ENCODE data around the gene FARP1. TPM values are rescaled to one million over a fixed set of nuclear protein-coding genes. Genes with fewer than 3 reads are reported as not detected.

The FARP1 gene
- polyA plus RNA-seq, 2 of the 4 experiments (the other 2 are of a cell fraction) = 9.4 to 13.0 TPM

GRCh38 chr13:98428256-98428966 lies 285.5 kb downstream of the FARP1 start (continued):
- TF ChIP-seq HMGXB4 (CRISPR knock-in tag; IDR thresholded peaks at IDR 0.05; ENCODE audit: borderline replicate concordance) (no peak), NPAS2 (CRISPR knock-in tag; IDR thresholded peaks at IDR 0.05; ENCODE audit: borderline replicate concordance) (no peak), ZC3H11A (IDR thresholded peaks at IDR 0.05) (no peak), ATOH8 (CRISPR knock-in tag; IDR thresholded peaks at IDR 0.05; ENCODE audit: low read depth) (no peak), MYC (IDR thresholded peaks at IDR 0.05; ENCODE audit: borderline replicate concordance, low read length) (no peak), CBX8 (IDR thresholded peaks at IDR 0.05) (no peak), EP300 (IDR thresholded peaks at IDR 0.05) (no peak), ESRRA (IDR thresholded peaks at IDR 0.05; ENCODE audit: borderline replicate concordance, low read length) (no peak)

- ChIA-PET CTCF (interaction anchor here (4.1 kb wide), 1 partner anchor 17 kb away, joined by 25 read pairs; no protein-coding TSS in a partner anchor), POLR2A (no interaction called here)
- FAIRE-seq = no peak
- 81% methylated on average over 10 of the region's 10 CpGs for WGBS (ENCODE audit: missing lambda C conversion rate)
- Histone ChIP-seq H3K9me3 (no peaks in the 10 kb centered on the region), H3K4me3 (no peak overlapping the region), H3K4me1 (no peaks in the 10 kb centered on the region), H3K4me2 (no peak overlapping the region), H3K27ac (no peak overlapping the region)
- no peak for ATAC-seq
- TF ChIP-seq TP53 (CRISPR knock-in tag; IDR thresholded peaks at IDR 0.05) (no peak), ZFP36 (IDR thresholded peaks at IDR 0.05; ENCODE audit: borderline replicate concordance, partially characterized antibody) (no peak), JUN (IDR thresholded peaks at IDR 0.05) (no peak), ZNF302 (CRISPR knock-in tag; IDR thresholded peaks at IDR 0.05) (no peak)
- no peak for DNase-seq (ENCODE audit: low read depth in 1 of 2, low spot score in 1 of 2)
These were observed 286.2 kb downstream of the FARP1 start for GRCh38 chr13:98429081-98429480.

- ATAC-seq (no peak), FAIRE-seq (no peak), DNase-seq (ENCODE audit: low read depth in 1 of 2, low spot score in 1 of 2) (no peak)
- POLR2A ChIA-PET = no interaction called here
- CTCF ChIA-PET = interaction anchor here (3.8 to 4.1 kb wide), 2 partner anchors 17 to 396 kb away, joined by 23 to 25 read pairs; no protein-coding TSS in a partner anchor
- H3K9me3 ChIP-seq = no peaks in the 10 kb centered on the region
- no peak overlapping the region for H3K27ac ChIP-seq
- TF ChIP-seq PBX3 (IDR thresholded peaks at IDR 0.05) = no peak
- no peak for TF ChIP-seq RAD21 (conservative IDR thresholded peaks at IDR 0.05 in 1 of 2, IDR thresholded peaks at IDR 0.05 in 1 of 2)
- TF ChIP-seq HOXB5 (CRISPR knock-in tag; IDR thresholded peaks at IDR 0.05) = no peak
- TF ChIP-seq FOXS1 (CRISPR knock-in tag; IDR thresholded peaks at IDR 0.05) = no peak
- TF ChIP-seq CHD2 (IDR thresholded peaks at IDR 0.05; ENCODE audit: low read length, partially characterized antibody) = no peak
- no peak for TF ChIP-seq CHD4 (IDR thresholded peaks at IDR 0.05; ENCODE audit: borderline replicate concordance)
- TF ChIP-seq FOSL2 (IDR thresholded peaks at IDR 0.05) = no peak
- no peak for TF ChIP-seq FOSL2 (CRISPR knock-in tag; IDR thresholded peaks at IDR 0.05)
- TF ChIP-seq E2F6 (IDR thresholded peaks at IDR 0.05; ENCODE audit: borderline replicate concordance, low read depth) = no peak
- no peak for TF ChIP-seq CBX2 (IDR thresholded peaks at IDR 0.05; ENCODE audit: borderline replicate concordance, low read depth)
- TF ChIP-seq JUNB (IDR thresholded peaks at IDR 0.05) = no peak
- TF ChIP-seq EHMT2 (IDR thresholded peaks at IDR 0.05; ENCODE audit: low read depth) = no peak
- no peak for TF ChIP-seq MAX (IDR thresholded peaks at IDR 0.05)
- no peak for TF ChIP-seq HDAC2 (IDR thresholded peaks at IDR 0.05)
- TF ChIP-seq USF2 (IDR thresholded peaks at IDR 0.05) = no peak
- no peak for TF ChIP-seq SREBF2 (IDR thresholded peaks at IDR 0.05)
- TF ChIP-seq CBX8 (IDR thresholded peaks at IDR 0.05) = no peak
- no peak overlapping the region for H3K4me2 ChIP-seq
- WGBS (ENCODE audit: missing lambda C conversion rate) = 87% methylated on average over 7 of the region's 7 CpGs
- H3K4me1 ChIP-seq = no peaks in the 10 kb centered on the region
- no peak overlapping the region for H3K4me3 ChIP-seq
These were observed 286.6 kb downstream of the FARP1 start for GRCh38 chr13:98429531-98429930.

Data from A549 (cell line).